GM12892 (cell line): Measurements from ENCODE around the gene KIF3A.

Experiments
- DNase-seq: peaks from one replicate; pipeline ENCODE4 v3.0.0; 2011; ENCODE audit not compliant: insufficient read length
- FAIRE-seq: peaks from 2 replicates; lab custom pipeline; 2011; peaks lifted over from hg19 to GRCh38; lab: Jason Lieb, UNC
- POLR2A ChIP-seq: IDR thresholded peaks from 2 replicates; pipeline ENCODE4 v1.6.1; 2011; ENCODE audit warnings: low read depth, low read length, control low read depth
- POLR2AphosphoS5 ChIP-seq: IDR thresholded peaks from 2 replicates; pipeline ENCODE4 v1.6.1; 2011; ENCODE audit warnings: low read depth, low read length, control low read depth
- TAF1 ChIP-seq: IDR thresholded peaks from 2 replicates; pipeline ENCODE4 v1.6.1; 2011; ENCODE audit warnings: low read depth, mild to moderate bottlenecking, control low read depth, low read length, borderline replicate concordance

KIF3A gene

DNA sequence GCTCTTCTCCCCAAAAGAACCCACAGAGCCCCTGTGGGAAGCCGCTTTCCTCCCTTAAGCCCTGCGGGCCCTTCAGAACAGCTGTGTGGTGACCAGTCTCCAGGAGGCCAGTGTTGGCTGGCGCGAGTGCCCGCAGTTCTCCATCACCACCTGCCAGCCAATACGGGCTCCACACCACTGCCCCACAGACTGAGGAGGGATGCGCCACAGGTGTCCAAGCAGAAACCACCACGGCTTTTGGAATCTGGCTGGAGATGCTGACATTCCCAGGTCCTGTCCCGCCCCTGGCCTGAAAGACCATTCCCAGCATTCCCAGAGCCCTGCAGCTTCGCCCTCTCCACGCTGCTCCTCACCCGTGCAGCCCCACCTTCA, 22.7 kb upstream of the KIF3A start:
- no peak for FAIRE-seq
- TF ChIP-seq POLR2AphosphoS5 (no peak), POLR2A (no peak), TAF1 (no peak)
- DNase-seq: no peak

DNA sequence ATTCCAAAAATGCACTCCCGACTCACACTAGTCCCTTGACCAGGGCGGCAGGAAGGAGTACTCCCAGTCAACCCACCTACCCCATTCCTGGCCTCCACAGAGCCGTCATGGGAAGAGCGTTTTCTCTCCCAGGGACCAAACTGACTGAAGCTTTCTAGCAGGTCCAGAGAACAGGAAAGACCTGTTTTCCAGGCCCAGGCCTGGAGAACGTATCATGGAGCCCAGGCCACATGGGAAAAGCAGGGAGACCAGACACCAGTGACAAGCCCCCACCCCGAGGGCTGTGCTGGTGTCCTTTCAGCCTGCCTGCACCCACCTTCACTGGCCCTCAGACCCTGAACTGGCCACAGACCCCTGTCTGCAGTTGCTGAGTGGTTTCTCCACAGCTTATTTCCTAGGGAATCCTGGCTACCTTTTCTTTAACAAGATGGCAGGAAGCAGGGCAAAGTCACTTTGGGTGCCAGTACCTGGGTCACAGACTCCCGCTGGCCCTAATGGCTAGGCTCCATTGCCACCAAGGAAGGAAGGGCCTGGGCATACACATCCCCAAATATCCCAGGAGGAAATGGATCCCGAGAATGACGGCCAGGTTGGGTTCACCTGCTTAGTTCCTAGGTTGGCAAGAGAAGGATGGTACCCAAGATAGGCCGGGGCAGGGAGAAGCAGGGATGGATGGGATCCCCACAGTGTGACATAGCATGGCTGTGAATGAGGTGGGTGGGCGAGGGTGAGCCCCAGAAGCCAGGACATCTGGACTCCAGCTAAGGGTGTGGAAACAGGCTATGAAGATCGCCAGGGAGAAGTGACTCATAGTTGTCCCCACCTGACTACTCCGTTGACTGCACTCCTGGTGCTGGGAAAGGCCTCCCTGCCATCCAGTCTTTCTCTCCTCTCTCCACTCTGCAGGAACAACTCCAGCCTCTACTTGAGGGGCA, 22.0 kb upstream of the KIF3A start:
- FAIRE-seq: no peak
- no peak for DNase-seq
- TF ChIP-seq POLR2AphosphoS5 (no peak), POLR2A (no peak), TAF1 (no peak)

DNA sequence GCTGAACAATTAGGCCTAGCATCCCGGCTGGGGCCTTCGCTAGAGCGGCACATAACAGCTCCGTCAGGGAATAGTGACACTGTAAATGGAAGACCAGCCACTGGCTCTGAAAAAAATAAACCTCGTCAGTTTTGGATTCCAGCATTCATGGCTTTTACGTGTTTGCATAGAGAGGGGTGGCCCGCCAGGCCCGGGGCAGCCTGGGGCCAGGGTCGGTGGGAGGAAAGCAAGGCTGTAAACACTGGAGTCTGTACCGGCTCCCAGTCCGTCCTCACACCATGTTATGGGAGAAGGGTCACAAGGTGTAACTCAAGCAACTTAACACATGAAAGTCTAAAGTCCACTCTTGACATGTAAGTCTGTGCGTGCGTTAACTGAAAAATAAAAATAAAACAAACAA, 21.1 kb upstream of the KIF3A start:
- DNase-seq (no peak), FAIRE-seq (no peak)
- TF ChIP-seq POLR2A (no peak), POLR2AphosphoS5 (no peak), TAF1 (no peak)

DNA sequence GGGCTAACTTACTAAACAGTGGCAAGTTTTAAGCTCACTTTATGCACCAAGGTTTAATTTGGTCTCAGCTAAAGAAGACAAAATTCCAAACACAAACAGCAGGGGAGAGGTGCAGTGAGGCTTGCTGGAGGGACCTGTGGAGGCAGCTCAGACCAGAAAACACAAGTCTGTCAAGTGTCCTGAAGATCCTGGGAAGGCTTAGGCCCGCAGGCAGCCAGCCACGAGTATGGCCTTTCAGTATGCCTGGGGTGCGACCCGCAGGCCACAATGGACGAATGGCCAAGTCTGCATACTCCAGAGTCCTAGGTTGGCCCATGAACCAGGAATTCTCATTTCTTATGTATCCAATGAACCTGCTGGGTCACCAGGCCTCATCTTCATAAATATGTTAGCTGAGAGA, 19.2 kb upstream of the KIF3A start:
- DNase-seq: no peak
- no peak for FAIRE-seq
- TF ChIP-seq POLR2A (no peak), TAF1 (no peak), POLR2AphosphoS5 (no peak)

DNA sequence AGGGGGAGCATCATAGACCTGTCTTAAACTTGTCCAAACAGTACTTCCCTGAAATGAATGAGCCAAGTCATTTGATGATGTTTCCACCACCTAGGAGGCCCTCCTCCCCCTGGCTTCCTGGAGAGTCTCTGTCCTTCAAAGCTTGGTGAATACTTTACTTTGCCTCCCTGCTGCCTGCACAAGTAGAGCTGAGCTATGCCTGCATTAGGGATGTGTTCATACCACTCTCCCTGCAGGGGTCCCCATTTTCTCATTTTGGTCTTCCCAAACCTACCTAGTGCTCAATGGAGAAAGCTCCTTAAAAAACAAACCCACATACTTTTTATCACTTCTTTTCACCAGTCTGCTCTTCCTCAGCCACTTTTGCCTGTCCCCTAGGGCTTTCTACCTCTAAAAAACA, 17.6 kb upstream of the KIF3A start:
- TF ChIP-seq POLR2A (no peak), POLR2AphosphoS5 (no peak), TAF1 (no peak)
- no peak for DNase-seq
- peak; percentile 50 for FAIRE-seq

DNA sequence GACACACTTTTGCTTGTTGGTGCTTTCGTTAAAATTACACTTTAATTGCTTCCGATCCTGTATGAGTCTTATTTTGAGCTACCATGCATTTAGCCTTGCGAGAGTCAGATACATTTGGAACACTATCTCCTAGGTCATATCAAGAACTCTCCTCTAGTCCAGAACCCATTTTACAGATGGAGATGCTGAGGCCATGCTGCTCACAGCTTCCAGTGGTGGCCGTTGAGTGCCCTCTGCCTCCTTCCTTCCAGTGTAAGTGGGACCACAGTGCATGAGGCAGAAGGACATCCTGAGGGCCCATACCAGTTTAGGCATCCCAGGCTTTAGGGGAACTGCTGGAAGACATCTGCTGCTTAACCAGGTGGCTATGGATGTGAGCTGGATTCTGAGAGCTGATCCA, 16.8 kb upstream of the KIF3A start:
- DNase-seq: no peak
- no peak for FAIRE-seq
- TF ChIP-seq POLR2AphosphoS5 (no peak), POLR2A (no peak), TAF1 (no peak)

DNA sequence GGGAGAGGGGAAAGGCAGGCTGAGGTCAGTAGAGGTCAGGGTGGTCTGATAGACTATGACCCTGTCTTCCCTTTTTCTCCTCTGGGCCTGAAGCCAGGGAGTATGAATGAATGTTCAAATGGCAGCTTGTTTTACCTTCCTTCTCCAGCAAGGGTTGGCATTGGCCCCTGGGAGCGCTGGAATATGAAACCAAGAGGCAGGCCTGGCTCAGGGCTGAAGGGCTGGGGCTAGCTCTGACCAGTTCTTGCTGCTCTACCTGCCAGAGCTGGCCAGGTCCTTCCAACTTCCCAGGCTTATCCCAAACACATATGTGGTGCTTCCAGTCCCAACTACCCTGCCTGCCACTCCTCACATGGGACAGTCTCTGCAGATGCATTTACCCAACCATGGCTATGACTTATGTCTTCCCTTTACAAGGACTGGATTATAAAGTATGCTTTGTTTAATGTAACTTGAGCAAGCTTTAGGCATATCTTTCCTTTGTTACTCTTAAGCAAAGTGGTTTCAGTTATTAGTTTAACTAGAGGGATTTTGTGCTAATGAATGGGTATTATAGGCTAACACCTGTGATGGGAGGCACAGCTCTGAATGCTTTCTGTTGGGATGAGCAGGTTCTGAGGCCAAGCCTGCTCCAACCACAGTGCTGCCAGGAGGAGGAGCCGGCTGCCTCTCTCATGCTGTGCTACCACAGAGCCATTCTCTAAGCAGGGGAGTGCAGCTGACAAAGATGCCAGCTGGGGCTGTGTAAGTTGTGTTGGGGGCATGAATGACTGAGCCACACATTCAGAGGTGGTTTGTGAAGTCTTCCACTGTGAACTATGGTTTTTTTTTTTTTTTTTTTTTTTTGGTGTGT, 16.0 kb upstream of the KIF3A start:
- FAIRE-seq (peak; percentile 33), DNase-seq (no peak)
- TF ChIP-seq TAF1 (no peak), POLR2AphosphoS5 (no peak)

DNA sequence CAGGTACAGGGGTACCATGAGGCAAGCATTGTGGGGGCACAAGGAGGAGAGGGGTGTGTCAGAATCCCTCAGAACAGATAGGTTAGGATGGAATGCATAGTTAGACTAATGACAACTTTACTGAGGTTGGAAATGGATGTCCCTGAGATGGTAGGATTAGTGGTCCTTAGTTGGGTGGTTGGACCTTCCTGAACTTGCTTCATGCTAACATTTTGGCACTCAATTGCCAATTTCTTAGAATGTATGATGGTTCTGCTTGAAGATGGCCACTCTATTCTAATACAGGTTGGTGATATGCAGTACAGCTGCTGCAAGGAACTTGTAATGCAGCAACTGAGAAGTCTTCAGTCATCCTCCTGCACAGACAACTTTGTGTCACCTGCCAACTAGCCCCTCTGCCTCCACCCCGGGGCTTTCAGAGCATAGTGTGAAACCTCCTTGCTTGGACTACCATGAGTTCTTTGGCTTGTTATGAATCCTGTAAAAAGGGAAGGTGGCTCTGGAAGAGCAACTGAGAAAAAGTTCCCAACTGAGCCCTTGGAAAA, 15.3 kb upstream of the KIF3A start:
- DNase-seq (no peak), FAIRE-seq (peak; percentile 68)
- TF ChIP-seq POLR2A (no peak), POLR2AphosphoS5 (no peak)

DNA sequence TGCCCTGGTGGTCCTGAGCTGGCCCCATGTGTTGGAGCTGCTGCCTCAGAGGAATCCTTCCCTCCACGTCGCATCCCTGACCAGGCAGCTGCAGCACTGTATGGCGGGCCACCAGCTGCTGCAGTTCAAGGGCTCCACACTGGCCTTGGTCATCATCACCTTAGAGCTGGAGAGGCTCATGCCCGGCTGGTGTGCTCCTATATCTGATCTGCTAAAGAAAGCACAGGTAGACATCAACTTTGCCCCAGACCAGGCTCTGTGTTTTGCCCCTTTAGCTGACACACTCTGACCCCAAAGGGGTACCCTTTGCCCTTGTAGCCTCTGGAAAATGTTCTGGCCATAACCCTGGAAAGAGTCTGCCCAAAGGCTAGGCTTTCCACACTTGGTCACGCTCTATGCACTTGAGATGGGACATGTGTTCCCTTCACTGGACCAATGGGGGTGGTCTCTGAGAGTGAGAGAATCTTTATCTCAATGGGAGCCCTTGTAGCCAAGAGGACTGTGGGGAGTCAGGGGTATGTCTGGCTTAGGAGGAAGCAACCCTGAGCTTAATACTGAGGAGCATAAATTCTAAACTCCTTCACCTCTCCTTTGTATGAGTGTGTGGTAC, 14.7 kb upstream of the KIF3A start:
- no peak for FAIRE-seq
- DNase-seq: no peak
- TF ChIP-seq TAF1 (no peak), POLR2AphosphoS5 (no peak), POLR2A (no peak)

DNA sequence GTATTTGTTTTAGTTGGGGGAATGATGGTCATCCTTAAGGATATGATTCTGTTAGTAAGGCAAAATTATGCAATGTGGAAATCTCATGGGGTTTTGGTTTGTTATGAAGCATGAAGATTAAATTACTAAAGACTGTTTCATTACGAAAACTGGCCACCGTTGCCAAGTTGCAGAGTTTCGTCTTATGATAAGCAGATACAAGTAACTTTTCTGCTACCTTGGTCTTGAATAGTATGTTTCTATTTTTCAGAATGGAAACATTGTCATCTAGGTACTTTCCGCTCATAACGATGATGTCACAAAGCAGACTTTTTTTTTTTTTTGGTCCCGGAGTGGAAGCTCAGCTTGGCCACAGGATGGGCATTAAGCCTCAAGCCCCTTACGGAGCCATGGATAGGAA, 14.1 kb upstream of the KIF3A start:
- no peak for DNase-seq
- peak; percentile 91 for FAIRE-seq
- no peak for TF ChIP-seq POLR2A
- TF ChIP-seq TAF1: no peak
- TF ChIP-seq POLR2AphosphoS5: no peak
